Lung microvascular endothelial cell (primary cell): ENCODE results near the gene ZEB1. TPM values are rescaled to one million over a fixed set of nuclear protein-coding genes. Genes with fewer than 3 reads are reported as not detected.
"Not testable (repeated sequence)": the region's sequence is repeated elsewhere in the genome, so short reads cannot be mapped to it uniquely, and the experiment has no call there.

ENCODE experiments used
- DNase-seq, 2 donors: peaks; one replicate each; pipeline versions ENCODE4 v3.0.0 to v3.0.0-alpha.2; 2010; ENCODE audit warnings: low read depth in 2 of 2
- total RNA-seq: library from RNA; depleted of rRNA; stranded (reverse); fragments of >200 nt; gene quantifications from 2 replicates; pipeline ENCODE4 v1.2.1, GENCODE V29; 2014

ZEB1 gene
- total RNA-seq, 1 donor from 2014 or later = 69.4 TPM

GRCh38 chr10:31318382-31318853, 598 bp upstream of the ZEB1 start:
- peak; percentile 83 to 95 for DNase-seq

DNA sequence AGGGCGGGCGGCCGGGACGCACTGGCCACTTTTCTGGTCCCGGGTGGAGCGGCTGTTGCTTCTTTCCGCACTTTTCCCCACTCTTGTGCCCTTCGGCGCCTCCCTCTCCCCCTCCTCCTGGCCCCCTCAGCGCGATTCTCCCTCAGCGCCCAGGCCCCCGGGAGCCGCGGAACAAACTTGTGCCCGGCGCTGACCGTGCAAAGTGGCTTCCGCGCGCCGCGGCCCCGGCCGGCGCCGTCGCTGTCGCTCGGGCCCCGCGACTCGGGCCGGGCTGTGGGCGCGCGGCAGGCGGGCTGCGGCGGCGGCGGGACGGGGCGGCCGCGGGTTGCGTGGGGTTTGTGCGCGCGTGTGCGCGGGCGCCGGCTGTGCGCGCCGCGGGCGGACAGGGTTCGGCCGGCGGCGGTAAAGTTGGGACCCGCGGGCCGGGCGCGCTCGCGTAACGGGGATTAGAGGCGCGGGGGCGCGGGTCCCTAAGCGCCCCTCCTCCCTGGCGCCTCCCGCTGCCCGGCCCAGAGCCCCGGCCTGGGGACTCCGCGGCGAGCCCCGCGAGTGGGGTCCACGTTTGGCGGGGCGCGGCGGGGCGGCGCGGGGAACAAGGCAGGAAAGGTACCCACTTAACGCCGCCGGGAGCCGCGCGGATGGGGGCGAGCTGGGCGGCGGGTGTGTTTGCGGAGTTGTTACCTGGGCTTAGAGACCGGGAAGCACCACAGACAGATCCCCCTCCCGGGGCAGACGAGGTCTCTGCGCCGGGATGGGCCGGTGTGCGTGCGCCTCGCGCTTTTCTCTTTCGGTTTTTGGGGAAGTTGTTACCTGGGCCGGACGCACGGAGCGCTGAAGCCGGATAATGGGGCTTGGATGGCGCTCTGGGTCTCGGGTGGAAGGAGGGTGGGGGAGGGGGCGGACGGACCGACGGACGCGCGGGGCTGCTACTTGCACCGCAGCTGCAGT, 860 bp downstream of the ZEB1 start:
- peak; percentile 46 to 69 for DNase-seq

- DNase-seq = peak; percentile 63 to 72
These were observed 1.7 kb downstream of the ZEB1 start for GRCh38 chr10:31320550-31321211.

DNA sequence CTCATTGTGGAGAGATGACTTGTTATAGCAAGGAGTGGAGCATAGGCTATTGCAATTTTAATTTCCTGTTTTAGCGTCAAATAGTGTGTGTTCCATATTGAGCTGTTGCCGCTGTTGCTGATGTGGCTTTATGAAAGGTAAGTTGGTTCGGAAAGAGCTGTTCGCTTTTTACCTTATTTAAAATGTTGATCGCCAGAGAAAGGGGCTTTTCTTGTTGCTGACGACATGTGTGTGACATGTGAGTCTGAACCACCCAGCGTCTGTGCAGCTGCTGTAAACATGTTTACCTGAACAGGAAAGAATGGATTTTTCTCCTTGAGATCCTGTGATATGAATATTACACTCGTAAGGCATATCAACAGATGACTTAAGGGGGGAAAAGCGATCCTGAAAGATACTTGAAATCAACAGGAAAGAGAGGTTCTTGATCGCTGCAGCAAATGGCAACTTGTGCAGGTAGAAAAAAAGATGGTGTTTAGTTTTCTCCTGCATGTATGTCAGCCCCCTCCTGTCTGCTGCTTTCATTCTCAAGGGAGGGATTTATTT, 2.5 kb downstream of the ZEB1 start:
- peak; percentile 57 to 76 for DNase-seq

DNA sequence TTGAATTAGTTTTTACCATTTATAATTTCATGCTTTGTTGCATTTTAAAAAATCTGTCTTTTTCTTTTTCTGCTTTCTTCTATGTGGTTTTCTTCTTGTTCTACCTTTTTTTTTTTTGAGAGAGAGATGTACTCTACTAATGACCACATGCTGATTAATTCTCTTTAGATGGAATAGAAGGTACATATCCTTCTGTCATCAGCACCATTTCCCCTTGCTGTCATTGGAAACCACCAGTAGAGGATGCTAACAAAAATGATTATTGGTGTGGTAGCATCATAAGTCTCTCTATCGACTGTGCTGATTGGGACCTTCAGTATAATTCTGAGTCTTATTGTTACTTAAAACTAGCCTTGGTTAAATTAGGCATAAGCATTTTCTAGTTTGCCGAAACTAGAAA, 3.6 kb downstream of the ZEB1 start:
- DNase-seq = peak; percentile 40 to 47

DNA sequence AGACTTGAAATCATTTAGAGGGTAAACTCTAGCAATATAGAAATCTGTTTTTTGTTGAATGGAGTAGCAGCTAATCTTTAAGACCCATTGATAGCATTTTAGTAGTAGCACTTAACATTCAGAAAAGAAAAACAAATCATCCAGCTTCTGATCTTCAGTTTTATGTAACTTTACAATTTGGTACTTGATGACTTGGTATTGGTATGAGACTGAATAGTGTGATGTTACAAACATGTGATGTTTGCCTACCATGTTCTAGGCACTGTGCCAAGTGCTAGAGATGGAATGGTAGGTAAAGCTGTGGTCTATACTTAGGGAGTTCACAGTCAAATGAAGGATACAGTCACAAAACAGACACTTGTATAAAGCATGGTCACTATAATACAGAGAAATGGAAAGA, 21.3 kb downstream of the ZEB1 start:
- DNase-seq = peak; percentile 15 to 40

DNA sequence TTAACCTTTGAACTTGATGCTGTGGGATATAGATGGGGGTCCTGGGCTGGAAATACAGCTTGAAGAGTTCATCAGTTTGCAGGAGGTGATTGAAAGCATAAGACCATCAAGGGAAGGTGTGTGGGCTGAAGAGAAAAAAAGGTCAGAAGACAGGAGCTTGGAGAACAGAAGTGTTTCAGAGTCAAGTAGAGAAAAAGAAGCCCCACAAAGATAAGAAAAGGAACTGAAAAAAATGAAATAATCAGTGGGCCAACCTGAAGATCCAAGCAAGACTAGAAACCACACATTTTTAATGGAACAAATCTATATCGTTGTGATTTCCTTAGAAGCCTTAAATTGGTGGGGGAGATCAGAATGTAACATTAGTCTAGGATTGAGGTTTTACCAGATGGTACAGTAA, 22.5 kb downstream of the ZEB1 start:
- DNase-seq = no peak

- DNase-seq = no peak
These were observed 24.0 kb downstream of the ZEB1 start for GRCh38 chr10:31343009-31343408.

GRCh38 chr10:31343551-31343950, 24.5 kb downstream of the ZEB1 start:
- DNase-seq = peak in 1 of 2 donors; percentile 10

- no peak for DNase-seq
These were observed 26.9 kb downstream of the ZEB1 start for GRCh38 chr10:31345886-31346285.

- DNase-seq = no peak
These were observed 27.9 kb downstream of the ZEB1 start for GRCh38 chr10:31346953-31347352.

- no peak for DNase-seq
These were observed 28.7 kb downstream of the ZEB1 start for GRCh38 chr10:31347705-31348104.

DNA sequence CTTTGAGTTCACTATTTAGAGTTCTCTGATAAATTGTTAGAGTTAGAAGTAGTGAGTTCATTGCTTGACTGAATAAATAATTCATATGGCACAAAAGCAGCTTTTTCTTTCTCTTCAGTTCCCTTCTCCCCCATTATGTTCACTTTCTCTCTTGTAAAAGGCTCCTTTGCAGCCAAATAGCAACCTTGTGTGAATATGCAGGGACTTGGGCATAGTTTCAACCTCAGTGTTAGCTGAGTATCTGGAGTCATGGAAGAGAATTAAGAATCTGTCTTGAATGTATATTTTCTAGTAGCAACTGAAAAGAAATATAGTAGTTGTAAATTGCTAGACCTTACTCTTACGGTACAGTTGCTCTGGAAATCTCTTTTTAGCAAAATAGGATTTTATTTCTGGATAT, 31.9 kb downstream of the ZEB1 start:
- DNase-seq = no peak

DNA sequence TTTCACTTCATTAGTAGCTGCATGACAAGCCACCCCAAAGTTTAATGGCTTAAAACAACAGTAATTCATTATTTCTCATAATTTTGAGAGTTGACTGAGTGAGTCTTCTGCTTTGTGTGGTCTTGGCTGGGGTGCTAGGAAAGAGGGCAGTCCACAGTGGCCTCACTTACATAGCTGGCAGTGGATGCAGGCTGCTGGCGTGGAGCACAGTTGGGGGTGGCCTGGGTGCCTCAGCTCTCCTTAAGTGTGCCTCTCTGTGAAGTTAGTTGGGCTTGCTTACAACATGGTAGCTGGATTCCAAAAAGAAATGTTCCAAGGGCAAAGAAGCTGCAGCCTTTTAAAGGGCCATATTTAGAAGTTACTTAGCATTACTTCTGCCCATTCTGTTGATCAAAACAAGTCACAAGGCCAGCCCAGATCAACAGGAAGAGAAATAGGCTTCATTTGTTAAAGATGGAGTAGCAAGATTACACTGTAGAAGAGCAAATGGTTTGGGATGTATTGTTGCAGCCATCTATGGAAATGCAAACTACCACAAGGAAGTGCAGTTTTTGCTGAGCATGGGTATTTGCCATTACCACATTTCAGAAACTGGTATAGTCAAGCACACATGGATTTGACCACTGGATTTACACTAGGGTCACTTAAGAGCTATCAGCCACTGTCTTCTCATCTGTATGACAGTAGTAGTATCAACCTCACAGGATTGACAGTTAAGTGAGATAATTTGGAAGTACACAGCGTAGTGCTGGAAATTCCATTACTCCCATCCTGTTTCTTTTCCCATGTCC, 33.6 kb downstream of the ZEB1 start:
- peak in 1 of 2 donors; percentile 50 for DNase-seq

- DNase-seq = peak; percentile 49 to 77
These were observed 34.6 kb downstream of the ZEB1 start for GRCh38 chr10:31353574-31353973.

GRCh38 chr10:31358688-31359330, 39.8 kb downstream of the ZEB1 start:
- DNase-seq = peak in 1 of 2 donors; percentile 9

- peak; percentile 27 to 42 for DNase-seq
These were observed 41.0 kb downstream of the ZEB1 start for GRCh38 chr10:31359979-31360378.

- DNase-seq = not testable (repeated sequence)
These were observed 42.5 kb downstream of the ZEB1 start for GRCh38 chr10:31361475-31361874.

GRCh38 chr10:31362023-31362641, 43.1 kb downstream of the ZEB1 start:
- no peak for DNase-seq

DNA sequence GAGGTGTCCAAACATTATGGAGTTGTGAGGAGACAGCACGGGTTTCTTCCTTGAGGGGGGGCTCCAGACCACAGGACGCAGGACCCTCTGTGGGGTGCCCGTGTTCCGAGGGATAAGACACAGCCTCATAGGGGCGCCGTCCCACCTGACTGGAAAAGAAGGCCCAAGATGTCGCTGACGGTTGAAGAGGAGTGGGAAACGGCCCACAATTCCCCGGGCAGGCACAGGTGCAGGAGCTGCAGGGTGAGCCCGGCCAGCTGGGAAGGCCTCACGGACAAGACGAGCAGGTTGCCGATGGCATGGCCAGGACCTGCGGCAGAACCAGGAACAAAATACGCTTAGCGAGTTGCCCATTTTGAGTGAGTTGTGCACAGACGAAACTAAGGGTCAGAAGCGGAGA, 44.7 kb downstream of the ZEB1 start:
- not testable (repeated sequence) for DNase-seq
